Adrenal gland (tissue), 5 donors: ENCODE data around the gene AFDN.

Experiments used
- CTCF ChIP-seq, 6 experiments: fragments of 450-650 bp in 4 of 6; fragments of 200-600 bp in 2 of 6; sonication (generic) in 1 of 6; IDR thresholded peaks; 1 replicate in 5 of 6; 2 replicates in 1 of 6; pipeline versions ENCODE4 v1.5.1 to v1.8.0; 2016 to 2021; ENCODE audit warnings: antibody characterized with exemption in 6 of 6, mild to moderate bottlenecking in 2 of 6, moderate library complexity in 1 of 6
- POLR2A ChIP-seq, 2 donors: fragments of 450-650 bp; IDR thresholded peaks; one replicate each; pipeline ENCODE4 v1.6.1; 2017; ENCODE audit warnings: antibody characterized with exemption in 2 of 2, mild to moderate bottlenecking in 2 of 2, moderate library complexity in 1 of 2
- donor health status: DM: no; HTN: no; CAD: no.

- TF ChIP-seq CTCF (IDR thresholded peaks at IDR 0.05) (no peak), POLR2A (IDR thresholded peaks at IDR 0.05) (no peak)
These were observed 66.4 kb downstream of the AFDN start for GRCh38 chr6:167892835-167893815.
